Osteocyte (in vitro differentiated cells): ENCODE measurements around the gene DPH6. TPM values are rescaled to one million over a fixed set of nuclear protein-coding genes. Genes with fewer than 3 reads are reported as not detected.

Source experiments
- DNase-seq: peaks from one replicate; pipeline ENCODE4 v3.0.0; 2021; ENCODE audit warnings: mixed read lengths; ENCODE audit not compliant: unreplicated experiment; ENCODE audit errors: extremely low spot score
- H3K27ac Mint-ChIP-seq: one replicate; pipeline ENCODE4 v1.8.0; 2021; ENCODE audit warnings: mild to moderate bottlenecking, mixed read lengths; ENCODE audit not compliant: unreplicated experiment
- H3K27me3 Mint-ChIP-seq: one replicate; pipeline ENCODE4 v1.8.0; 2021; ENCODE audit warnings: mixed read lengths; ENCODE audit not compliant: unreplicated experiment
- H3K36me3 Mint-ChIP-seq: one replicate; pipeline ENCODE4 v1.8.0; 2021; ENCODE audit warnings: mixed read lengths; ENCODE audit not compliant: unreplicated experiment
- H3K4me1 Mint-ChIP-seq: one replicate; pipeline ENCODE4 v1.8.0; 2021; ENCODE audit warnings: mixed read lengths; ENCODE audit not compliant: unreplicated experiment
- H3K4me3 Mint-ChIP-seq: one replicate; pipeline ENCODE4 v1.8.0; 2021; ENCODE audit warnings: mild to moderate bottlenecking, moderate library complexity, mixed read lengths; ENCODE audit not compliant: unreplicated experiment
- H3K9me3 Mint-ChIP-seq: one replicate; pipeline ENCODE4 v1.8.0; 2021; ENCODE audit warnings: mixed read lengths; ENCODE audit not compliant: unreplicated experiment
- total RNA-seq: library from RNA; stranded (reverse); gene quantifications from 2 replicates; pipeline ENCODE4 v1.2.1, GENCODE V29; 2021
- TF ChIP-seq, protein P1 (sequence below): fragments of 200-600 bp; sonication (generic); IDR thresholded peaks from 2 replicates; pipeline ENCODE4 v1.5.0; 2021; ENCODE audit warnings: antibody characterized with exemption, mild to moderate bottlenecking, moderate library complexity

Gene DPH6
- total RNA-seq, 1 donor from 2014 or later, result 14.3 TPM

DNA sequence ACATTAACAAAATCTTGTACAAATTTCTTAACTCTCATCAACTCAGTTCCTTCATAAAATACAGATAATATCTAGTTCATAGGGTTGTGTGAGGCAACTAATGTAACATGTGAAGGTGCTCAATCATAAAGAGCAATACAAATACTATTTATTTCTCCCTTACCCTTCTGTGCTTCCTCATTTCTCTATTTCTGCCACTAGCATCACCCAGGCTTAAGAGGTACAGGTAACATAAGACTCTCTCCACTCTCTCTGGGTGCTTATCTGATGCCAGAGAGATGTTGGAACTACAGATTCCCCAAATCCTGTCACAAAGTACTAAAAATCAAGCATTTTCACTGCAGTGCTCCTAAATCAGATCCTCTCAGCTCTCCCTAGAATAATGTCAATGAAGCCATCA lies 74.9 kb downstream of the DPH6 start:
- TF ChIP-seq, protein P1, sequence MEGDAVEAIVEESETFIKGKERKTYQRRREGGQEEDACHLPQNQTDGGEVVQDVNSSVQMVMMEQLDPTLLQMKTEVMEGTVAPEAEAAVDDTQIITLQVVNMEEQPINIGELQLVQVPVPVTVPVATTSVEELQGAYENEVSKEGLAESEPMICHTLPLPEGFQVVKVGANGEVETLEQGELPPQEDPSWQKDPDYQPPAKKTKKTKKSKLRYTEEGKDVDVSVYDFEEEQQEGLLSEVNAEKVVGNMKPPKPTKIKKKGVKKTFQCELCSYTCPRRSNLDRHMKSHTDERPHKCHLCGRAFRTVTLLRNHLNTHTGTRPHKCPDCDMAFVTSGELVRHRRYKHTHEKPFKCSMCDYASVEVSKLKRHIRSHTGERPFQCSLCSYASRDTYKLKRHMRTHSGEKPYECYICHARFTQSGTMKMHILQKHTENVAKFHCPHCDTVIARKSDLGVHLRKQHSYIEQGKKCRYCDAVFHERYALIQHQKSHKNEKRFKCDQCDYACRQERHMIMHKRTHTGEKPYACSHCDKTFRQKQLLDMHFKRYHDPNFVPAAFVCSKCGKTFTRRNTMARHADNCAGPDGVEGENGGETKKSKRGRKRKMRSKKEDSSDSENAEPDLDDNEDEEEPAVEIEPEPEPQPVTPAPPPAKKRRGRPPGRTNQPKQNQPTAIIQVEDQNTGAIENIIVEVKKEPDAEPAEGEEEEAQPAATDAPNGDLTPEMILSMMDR, result no peak
- DNase-seq, result no peak
- Mint-ChIP-seq H3K27ac (no peak overlapping the region), H3K4me3 (no peak overlapping the region), H3K4me1 (peaks cover 5% of the 10 kb centered on the region), H3K36me3 (no peaks in the 10 kb centered on the region), H3K9me3 (no peaks in the 10 kb centered on the region), H3K27me3 (no peaks in the 10 kb centered on the region)

DNA sequence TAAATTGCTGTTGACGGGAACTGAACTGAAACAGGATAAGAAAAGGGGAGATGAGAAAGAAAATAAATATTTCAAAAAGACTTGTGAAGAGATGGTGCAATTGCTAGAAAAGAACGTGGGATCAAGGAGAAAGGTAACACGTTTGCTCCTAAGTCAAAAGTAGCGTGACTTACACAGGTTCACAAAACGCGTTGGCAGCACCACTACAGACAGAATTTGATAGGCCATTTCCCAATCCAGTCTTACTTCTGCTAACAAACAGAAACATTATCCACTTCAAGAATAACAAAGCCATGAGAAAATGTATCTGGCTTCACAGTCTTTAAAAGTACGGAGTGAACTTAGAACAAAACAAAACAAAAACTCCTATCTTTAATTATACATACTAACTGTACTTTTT lies 75.5 kb downstream of the DPH6 start:
- TF ChIP-seq, protein P1, result no peak
- peaks cover under 1% of the 10 kb centered on the region for H3K4me1 Mint-ChIP-seq
- no peak for DNase-seq
- H3K27ac Mint-ChIP-seq, result no peak overlapping the region
- no peaks in the 10 kb centered on the region for H3K9me3 Mint-ChIP-seq
- H3K27me3 Mint-ChIP-seq, result no peaks in the 10 kb centered on the region
- H3K36me3 Mint-ChIP-seq, result no peaks in the 10 kb centered on the region
- no peak overlapping the region for H3K4me3 Mint-ChIP-seq

DNA sequence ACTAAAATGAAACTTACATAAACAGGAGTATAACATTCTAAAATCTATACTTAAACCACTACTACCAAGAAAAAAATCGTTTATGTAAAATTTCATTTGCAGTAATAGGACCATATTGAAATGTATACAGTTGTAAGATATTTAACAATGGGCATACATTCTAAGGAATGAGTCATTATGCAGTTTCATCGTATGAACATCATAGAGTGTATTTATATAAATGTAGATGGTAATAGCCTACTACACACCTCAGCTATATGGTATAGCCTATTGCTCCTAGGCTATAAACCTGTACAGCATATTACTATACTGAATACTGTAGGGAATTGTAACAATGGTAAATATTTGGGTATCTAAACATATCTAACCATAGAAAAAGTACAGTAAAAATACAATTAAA lies 79.5 kb downstream of the DPH6 start:
- no peak for DNase-seq
- no peak overlapping the region for H3K27ac Mint-ChIP-seq

DNA sequence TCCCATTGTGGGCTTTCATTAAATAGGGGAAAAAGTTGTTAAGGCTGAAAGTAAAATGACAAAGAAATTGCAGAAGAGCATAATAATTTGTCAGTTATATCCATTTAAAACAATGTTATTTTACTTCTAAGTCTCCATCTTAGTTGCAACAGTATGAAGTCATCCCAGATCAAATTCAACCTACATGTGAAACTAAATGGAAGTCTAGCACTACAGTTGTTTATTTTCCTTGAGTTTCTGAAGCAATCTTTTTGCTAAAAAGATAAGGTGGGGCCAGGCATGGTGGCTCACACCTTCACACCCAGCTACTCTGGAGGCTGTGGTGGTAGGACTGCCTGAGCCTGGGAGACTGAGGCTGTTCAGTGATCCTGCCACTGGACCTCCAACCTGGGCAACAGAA lies 80.2 kb downstream of the DPH6 start:
- no peak overlapping the region for H3K4me3 Mint-ChIP-seq
- H3K27ac Mint-ChIP-seq, result no peak overlapping the region
- no peaks in the 10 kb centered on the region for H3K9me3 Mint-ChIP-seq
- H3K36me3 Mint-ChIP-seq, result no peaks in the 10 kb centered on the region
- H3K4me1 Mint-ChIP-seq, result no peaks in the 10 kb centered on the region
- no peaks in the 10 kb centered on the region for H3K27me3 Mint-ChIP-seq
- no peak for DNase-seq
- TF ChIP-seq, protein P1, result no peak

More for the DNA sequence above, 79.5 kb downstream of the DPH6 start:
- no peaks in the 10 kb centered on the region for H3K27me3 Mint-ChIP-seq
- no peak overlapping the region for H3K4me3 Mint-ChIP-seq
- no peaks in the 10 kb centered on the region for H3K9me3 Mint-ChIP-seq
- no peaks in the 10 kb centered on the region for H3K4me1 Mint-ChIP-seq
- no peaks in the 10 kb centered on the region for H3K36me3 Mint-ChIP-seq
- TF ChIP-seq, protein P1, result no peak

DNA sequence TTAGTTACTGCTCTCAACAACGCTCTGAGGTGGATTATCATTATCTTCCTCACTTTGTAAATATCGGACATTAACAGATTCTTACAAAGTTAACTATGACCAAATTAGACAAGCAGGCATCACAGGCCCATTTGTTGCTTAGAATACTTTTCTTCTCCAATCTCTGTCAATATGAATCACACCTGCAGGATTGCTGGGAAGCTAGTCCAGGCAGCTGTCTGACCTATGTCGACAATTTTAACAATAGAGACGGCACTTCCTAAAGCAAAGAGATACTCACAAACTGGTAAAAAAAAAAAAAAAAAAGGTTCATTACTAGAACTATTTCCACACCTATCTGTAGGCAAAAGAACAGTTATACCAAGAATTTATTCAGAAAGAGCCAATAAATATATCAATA lies 85.3 kb downstream of the DPH6 start:
- Mint-ChIP-seq H3K9me3 (no peaks in the 10 kb centered on the region), H3K4me1 (no peaks in the 10 kb centered on the region), H3K36me3 (no peaks in the 10 kb centered on the region), H3K4me3 (no peak overlapping the region), H3K27ac (no peak overlapping the region), H3K27me3 (no peaks in the 10 kb centered on the region)
- no peak for DNase-seq
- TF ChIP-seq, protein P1, result no peak
